SK-N-MC (cell line): ENCODE data around the gene SIGLEC10.

Experiments
- DNase-seq: peaks from one replicate; pipeline ENCODE4 v3.0.0-alpha.2; 2011; ENCODE audit warnings: low read depth, low spot score
- H3K27ac ChIP-seq: fragments of 200-600 bp; sonication (generic); 2 replicates; pipeline ENCODE4 v1.5.1; 2016; ENCODE audit warnings: mixed run types
- H3K36me3 ChIP-seq: fragments of 200-600 bp; sonication (generic); 2 replicates; pipeline ENCODE4 v1.6.1; 2017; ENCODE audit warnings: antibody characterized with exemption, low read length, mixed read lengths; ENCODE audit not compliant: insufficient read depth
- H3K4me3 ChIP-seq: fragments of 200-600 bp; sonication (generic); 2 replicates; pipeline ENCODE4 v1.5.1; 2016
- H3K9ac ChIP-seq: fragments of 200-600 bp; sonication (generic); 2 replicates; pipeline ENCODE4 v1.8.0; 2017; ENCODE audit warnings: mixed run types, mixed read lengths; ENCODE audit not compliant: insufficient read length
- H3K9me3 ChIP-seq: fragments of 200-600 bp; sonication (generic); 2 replicates; pipeline ENCODE4 v1.6.1; 2017; ENCODE audit warnings: low read depth, mild to moderate bottlenecking, antibody characterized with exemption, low read length, moderate library complexity, mixed read lengths
- EZH2 ChIP-seq: fragments of 200-600 bp; sonication (generic); IDR thresholded peaks from one replicate; pipeline ENCODE4 v1.6.1; 2017; ENCODE audit warnings: antibody characterized with exemption
- FOXP2 ChIP-seq: optimal IDR thresholded peaks from 2 replicates; pipeline ENCODE3; 2011; ENCODE audit warnings: mild to moderate bottlenecking, moderate library complexity; ENCODE audit not compliant: insufficient read depth; ENCODE audit errors: extremely low read length, control extremely low read depth
- POLR2AphosphoS5 ChIP-seq: IDR thresholded peaks from 2 replicates; pipeline ENCODE4 v1.6.1; 2012; ENCODE audit warnings: mild to moderate bottlenecking, low read depth, low read length, borderline replicate concordance

The SIGLEC10 gene

DNA sequence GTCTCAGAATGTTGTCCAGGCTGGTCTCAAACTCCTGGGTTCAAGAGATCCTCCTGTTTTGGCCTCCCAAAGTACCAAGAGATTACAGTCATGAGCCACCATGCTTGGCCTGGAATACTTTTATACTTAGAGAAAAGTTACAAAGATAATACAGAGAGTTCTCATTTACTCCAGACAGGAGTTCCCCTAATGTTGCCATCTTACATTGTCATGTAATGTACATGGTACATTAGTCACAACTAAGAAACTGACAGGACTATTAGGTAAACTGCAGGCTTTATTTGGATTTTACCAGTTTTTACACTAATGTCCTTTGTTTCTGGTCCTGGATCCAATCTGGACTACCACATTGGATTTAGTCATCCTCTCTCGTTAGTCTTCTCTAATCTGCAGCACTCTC is 24.7 kb downstream of the SIGLEC10 start:
- H3K27ac ChIP-seq: no peak overlapping the region
- H3K4me3 ChIP-seq: no peak overlapping the region
- no peaks in the 10 kb centered on the region for H3K9me3 ChIP-seq
- TF ChIP-seq EZH2 (no peak), POLR2AphosphoS5 (no peak), FOXP2 (no peak)
- no peaks in the 10 kb centered on the region for H3K36me3 ChIP-seq
- H3K9ac ChIP-seq: no peak overlapping the region
- DNase-seq: no peak

DNA sequence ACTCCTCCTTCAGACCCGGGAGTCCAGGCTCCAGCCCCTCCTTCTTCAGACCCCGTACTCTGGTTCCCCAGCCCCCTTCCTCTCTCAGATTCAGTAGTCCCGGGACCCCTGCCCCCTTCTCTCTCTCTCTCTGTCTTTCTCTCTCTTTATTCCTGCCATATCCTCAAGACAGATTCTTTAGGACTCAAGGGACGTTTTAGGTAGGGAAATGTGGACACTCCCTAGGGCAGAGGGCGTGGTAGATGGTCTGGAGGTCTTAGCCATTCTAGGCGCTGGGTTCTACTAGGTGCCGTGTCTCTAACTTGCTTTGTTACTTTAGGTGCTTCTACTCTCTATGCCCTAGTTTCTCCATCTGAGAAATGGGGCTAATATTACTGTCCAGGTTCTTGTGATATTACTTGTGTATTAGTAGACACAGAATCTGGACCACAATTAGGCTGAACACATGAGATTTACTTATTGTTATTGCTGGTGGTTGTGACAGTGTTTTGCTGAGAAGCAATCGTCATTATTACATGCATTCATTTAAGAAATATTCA is 26.3 kb downstream of the SIGLEC10 start:
- no peak for TF ChIP-seq EZH2
- no peak for TF ChIP-seq FOXP2
- TF ChIP-seq POLR2AphosphoS5: no peak
- no peak for DNase-seq
- H3K4me3 ChIP-seq: no peak overlapping the region
- no peak overlapping the region for H3K27ac ChIP-seq
- H3K9me3 ChIP-seq: no peaks in the 10 kb centered on the region
- H3K36me3 ChIP-seq: no peaks in the 10 kb centered on the region
- H3K9ac ChIP-seq: no peak overlapping the region

DNA sequence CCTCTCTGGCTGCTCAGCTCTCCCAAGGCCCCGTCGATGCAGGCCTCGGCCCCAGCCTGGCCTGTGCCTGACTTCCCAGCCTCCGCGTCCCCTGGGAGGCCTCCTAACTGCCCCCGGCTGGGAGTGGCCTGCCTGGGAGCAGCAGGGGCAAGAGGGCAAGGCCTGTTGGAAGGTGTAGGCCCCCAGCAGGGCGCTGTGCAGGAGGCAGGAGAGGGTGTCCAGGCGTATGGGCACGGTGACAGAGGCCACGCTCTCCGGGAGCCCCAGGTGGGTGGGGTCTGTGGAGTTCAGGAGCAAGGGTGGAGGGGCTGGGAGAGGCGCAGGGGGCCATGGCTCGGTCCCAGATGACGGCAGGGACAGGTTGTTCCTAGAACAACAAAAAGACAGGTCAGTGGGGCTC is 28.3 kb downstream of the SIGLEC10 start:
- Histone ChIP-seq H3K9ac (no peak overlapping the region), H3K9me3 (no peaks in the 10 kb centered on the region), H3K27ac (no peak overlapping the region), H3K36me3 (no peaks in the 10 kb centered on the region), H3K4me3 (no peak overlapping the region)
- TF ChIP-seq EZH2 (no peak), POLR2AphosphoS5 (no peak), FOXP2 (no peak)
- no peak for DNase-seq

DNA sequence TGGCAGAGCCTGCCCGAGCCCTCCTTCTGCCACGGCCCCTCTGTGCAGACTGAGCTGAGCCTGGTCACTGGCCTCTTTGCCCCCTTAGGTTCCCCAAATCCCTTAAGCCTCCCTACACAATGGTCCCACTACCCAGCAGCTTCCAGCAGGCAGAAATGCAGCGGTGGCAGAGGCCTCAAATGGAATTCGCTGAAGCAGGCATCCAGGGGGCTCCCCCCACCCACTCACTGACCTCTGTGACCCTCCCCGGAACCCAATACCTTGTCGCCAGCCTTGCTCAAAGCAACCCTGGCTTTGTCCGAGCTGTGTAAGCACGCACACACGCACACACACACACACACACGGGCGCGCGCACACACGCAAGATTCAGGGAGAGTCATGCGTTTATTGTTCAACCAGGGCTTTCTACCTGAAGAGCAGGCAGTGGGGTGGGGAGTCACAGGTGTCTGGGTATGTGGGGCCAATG is 29.5 kb downstream of the SIGLEC10 start, which contains the start of gene LIM2:
Gene LIM2 (minus strand): TSS at position 51 of the 466 bp plus-strand sequence. CDS start 531 bp downstream, outside the sequence.
- Histone ChIP-seq H3K9me3 (no peaks in the 10 kb centered on the region), H3K27ac (no peak within 1 kb of the TSS), H3K36me3 (no peaks in the 10 kb centered on the region), H3K9ac (no peak within 1 kb of the TSS), H3K4me3 (no peak within 1 kb of the TSS)
- DNase-seq: no peak
- TF ChIP-seq POLR2AphosphoS5: no peak
- TF ChIP-seq EZH2: no peak
- no peak for TF ChIP-seq FOXP2

- Histone ChIP-seq H3K4me3 (no peak overlapping the region), H3K36me3 (no peaks in the 10 kb centered on the region), H3K9me3 (no peaks in the 10 kb centered on the region), H3K27ac (no peak overlapping the region), H3K9ac (no peak overlapping the region)
- TF ChIP-seq EZH2: no peak
- TF ChIP-seq FOXP2: no peak
- no peak for TF ChIP-seq POLR2AphosphoS5
- no peak for DNase-seq
Observed at GRCh38 chr19:51386882-51387520, 30.4 kb downstream of the SIGLEC10 start.

DNA sequence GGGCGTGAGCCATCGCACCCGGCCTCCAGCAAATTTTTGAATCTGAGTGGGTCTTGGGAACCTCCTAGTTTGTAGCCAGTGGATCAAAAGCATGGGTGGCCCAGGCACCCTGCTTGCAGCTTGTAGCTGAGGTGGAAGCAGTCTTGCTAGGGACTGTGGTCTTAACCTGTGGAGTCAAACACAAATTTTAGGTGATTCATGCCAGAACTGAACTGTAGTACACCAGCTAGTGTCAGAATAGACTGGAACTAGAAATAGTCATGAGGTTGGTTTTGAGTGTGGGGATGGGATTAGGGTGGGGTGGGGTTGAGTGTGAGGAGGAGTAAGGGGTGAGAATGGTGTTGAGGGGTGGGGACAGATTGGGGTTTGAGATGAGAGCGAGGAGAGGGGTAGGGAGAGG is 35.4 kb downstream of the SIGLEC10 start:
- H3K9me3 ChIP-seq: no peaks in the 10 kb centered on the region
- DNase-seq: no peak
- no peak overlapping the region for H3K4me3 ChIP-seq
- TF ChIP-seq POLR2AphosphoS5: no peak
- no peak for TF ChIP-seq FOXP2
- H3K36me3 ChIP-seq: no peaks in the 10 kb centered on the region
- no peak overlapping the region for H3K9ac ChIP-seq
- no peak overlapping the region for H3K27ac ChIP-seq

DNA sequence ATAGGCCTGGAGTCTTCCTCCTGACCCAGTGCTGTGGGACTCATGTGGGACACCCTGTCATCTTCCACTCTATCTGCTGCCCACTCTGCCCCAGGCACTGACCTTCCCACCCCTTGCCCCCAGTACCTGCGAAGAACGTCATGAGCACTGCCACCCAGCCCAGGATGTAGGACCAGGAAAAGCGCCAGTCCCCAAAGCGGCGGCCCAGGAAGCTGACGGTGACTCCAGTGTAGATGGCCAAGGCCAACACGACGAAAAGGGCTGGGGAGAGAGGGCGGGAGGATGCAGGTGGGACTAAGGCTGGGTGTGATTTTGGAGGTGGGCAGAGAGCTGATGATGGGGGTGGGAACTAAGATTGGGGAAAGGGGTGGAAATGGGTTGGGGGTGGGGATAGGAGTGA is 37.1 kb downstream of the SIGLEC10 start:
- H3K27ac ChIP-seq: no peak overlapping the region
- H3K9me3 ChIP-seq: no peaks in the 10 kb centered on the region
- no peaks in the 10 kb centered on the region for H3K36me3 ChIP-seq
- no peak overlapping the region for H3K9ac ChIP-seq
- TF ChIP-seq FOXP2 (no peak), POLR2AphosphoS5 (no peak), EZH2 (no peak)
- no peak for DNase-seq
- no peak overlapping the region for H3K4me3 ChIP-seq

GRCh38 chr19:51377422-51377821 is 40.0 kb downstream of the SIGLEC10 start:
- no peaks in the 10 kb centered on the region for H3K36me3 ChIP-seq
- H3K9me3 ChIP-seq: no peaks in the 10 kb centered on the region
- no peak overlapping the region for H3K27ac ChIP-seq
- TF ChIP-seq FOXP2 (no peak), POLR2AphosphoS5 (no peak), EZH2 (no peak)
- no peak overlapping the region for H3K4me3 ChIP-seq
- H3K9ac ChIP-seq: no peak overlapping the region
- no peak for DNase-seq
